ENCODE data around the gene CCL23.
"Not testable (repeated sequence)": the region's sequence is repeated elsewhere in the genome, so short reads cannot be mapped to it uniquely, and the experiment has no call there.

Gene CCL23

DNA sequence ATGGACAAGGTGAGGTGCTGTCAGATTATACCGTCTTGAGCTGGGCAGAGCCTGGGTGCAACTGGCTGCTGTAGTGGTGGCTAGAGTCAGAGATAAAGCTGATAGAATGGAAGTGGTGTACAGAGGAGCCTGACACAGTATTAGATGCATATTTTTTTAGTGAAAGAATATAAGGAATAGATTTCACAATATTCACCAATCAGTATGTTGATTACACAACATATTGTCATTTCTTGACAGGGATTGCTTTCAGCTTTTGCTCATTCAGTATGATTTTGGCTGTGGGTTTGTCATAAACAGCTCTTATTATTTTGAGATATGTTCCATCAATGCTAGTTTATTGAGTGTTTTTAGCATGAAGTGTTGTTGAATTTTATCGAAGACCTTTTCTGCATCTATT lies 1.7 kb upstream of the CCL23 start:
- H3K9me3 ChIP-seq (ENCODE audit: low read length): no peaks in the 10 kb centered on the region
- no peak overlapping the region for H3K4me2 ChIP-seq (ENCODE audit: low read length)
- H3K27me3 ChIP-seq (ENCODE audit: insufficient read depth, low read length): no peaks in the 10 kb centered on the region
- H3K79me2 ChIP-seq (ENCODE audit: insufficient read depth, low read length): no peaks in the 10 kb centered on the region
- H3K27ac ChIP-seq (ENCODE audit: low read depth, low read length, poor library complexity, severe bottlenecking): no peak overlapping the region
- H3K9me2 ChIP-seq (ENCODE audit: low read depth, low read length): no peaks in the 10 kb centered on the region
- H2AFZ ChIP-seq (ENCODE audit: low read length): no peak overlapping the region
- no peaks in the 10 kb centered on the region for H3K4me1 ChIP-seq (ENCODE audit: insufficient read depth, low read length, severe bottlenecking)
- no peak for TF ChIP-seq EZH2 (IDR thresholded peaks at IDR 0.05; ENCODE audit: borderline replicate concordance, low read length)
- TF ChIP-seq, protein P1, sequence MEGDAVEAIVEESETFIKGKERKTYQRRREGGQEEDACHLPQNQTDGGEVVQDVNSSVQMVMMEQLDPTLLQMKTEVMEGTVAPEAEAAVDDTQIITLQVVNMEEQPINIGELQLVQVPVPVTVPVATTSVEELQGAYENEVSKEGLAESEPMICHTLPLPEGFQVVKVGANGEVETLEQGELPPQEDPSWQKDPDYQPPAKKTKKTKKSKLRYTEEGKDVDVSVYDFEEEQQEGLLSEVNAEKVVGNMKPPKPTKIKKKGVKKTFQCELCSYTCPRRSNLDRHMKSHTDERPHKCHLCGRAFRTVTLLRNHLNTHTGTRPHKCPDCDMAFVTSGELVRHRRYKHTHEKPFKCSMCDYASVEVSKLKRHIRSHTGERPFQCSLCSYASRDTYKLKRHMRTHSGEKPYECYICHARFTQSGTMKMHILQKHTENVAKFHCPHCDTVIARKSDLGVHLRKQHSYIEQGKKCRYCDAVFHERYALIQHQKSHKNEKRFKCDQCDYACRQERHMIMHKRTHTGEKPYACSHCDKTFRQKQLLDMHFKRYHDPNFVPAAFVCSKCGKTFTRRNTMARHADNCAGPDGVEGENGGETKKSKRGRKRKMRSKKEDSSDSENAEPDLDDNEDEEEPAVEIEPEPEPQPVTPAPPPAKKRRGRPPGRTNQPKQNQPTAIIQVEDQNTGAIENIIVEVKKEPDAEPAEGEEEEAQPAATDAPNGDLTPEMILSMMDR (IDR thresholded peaks at IDR 0.05; ENCODE audit: low read length): no peak
- no peaks in the 10 kb centered on the region for H3K36me3 ChIP-seq (ENCODE audit: insufficient read depth, low read length)
- H3F3A ChIP-seq (ENCODE audit: insufficient read depth, low read length): no peaks in the 10 kb centered on the region
- H4K20me1 ChIP-seq (ENCODE audit: insufficient read depth, low read length): no peaks in the 10 kb centered on the region
- H3K4me3 ChIP-seq (ENCODE audit: low read depth, low read length, poor library complexity, severe bottlenecking): no peak overlapping the region
- H3K9ac ChIP-seq (ENCODE audit: low read length): no peak overlapping the region

DNA sequence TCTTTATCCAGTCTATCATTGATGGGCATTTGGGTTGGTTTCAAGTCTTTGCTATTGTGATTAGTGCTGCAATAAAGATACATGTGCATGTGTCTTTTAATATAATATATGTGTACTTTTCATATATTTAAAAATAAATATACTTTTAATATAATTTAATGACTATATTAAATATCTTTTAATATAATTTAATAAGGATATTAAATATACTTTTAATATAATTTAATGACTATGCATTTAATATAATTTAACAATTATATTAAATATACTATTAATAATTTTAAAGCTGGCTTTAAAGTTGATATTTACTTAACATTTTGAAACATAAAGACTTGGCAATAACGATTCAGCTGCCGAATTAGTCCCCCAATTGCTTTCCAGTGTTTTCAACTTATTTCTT lies 1.2 kb downstream of the CCL23 start:
- H3F3A ChIP-seq (ENCODE audit: insufficient read depth, low read length): no peaks in the 10 kb centered on the region
- H4K20me1 ChIP-seq (ENCODE audit: insufficient read depth, low read length): no peaks in the 10 kb centered on the region
- no peaks in the 10 kb centered on the region for H3K9me2 ChIP-seq (ENCODE audit: low read depth, low read length)

DNA sequence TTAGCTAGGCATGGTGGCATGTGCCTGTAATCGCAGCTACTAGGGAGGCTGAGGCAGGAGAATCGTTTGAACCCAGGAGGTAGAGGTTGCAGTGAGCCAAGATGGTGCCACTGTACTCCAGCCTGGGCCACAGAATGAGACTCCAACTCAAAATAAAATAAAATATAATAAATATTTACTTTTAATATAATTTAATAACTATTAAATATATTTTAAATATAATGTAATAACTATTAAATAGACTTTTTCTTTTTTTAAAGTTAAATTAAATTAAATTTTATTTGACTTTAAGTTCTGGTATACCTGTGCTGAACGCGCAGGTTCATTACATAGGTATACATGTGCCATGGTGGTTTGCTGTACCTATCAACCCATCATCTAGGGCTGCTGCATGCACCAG lies 1.9 kb downstream of the CCL23 start:
- not testable (repeated sequence) for H2AFZ ChIP-seq (ENCODE audit: low read length); H3K36me3 ChIP-seq (ENCODE audit: insufficient read depth, low read length); H4K20me1 ChIP-seq (ENCODE audit: insufficient read depth, low read length); H3K27me3 ChIP-seq (ENCODE audit: insufficient read depth, low read length); H3K27ac ChIP-seq (ENCODE audit: low read depth, low read length, poor library complexity, severe bottlenecking); H3K4me3 ChIP-seq (ENCODE audit: low read depth, low read length, poor library complexity, severe bottlenecking); H3K9me3 ChIP-seq (ENCODE audit: low read length); H3K79me2 ChIP-seq (ENCODE audit: insufficient read depth, low read length); H3F3A ChIP-seq (ENCODE audit: insufficient read depth, low read length); H3K9me2 ChIP-seq (ENCODE audit: low read depth, low read length); H3K9ac ChIP-seq (ENCODE audit: low read length); H3K4me2 ChIP-seq (ENCODE audit: low read length); H3K4me1 ChIP-seq (ENCODE audit: insufficient read depth, low read length, severe bottlenecking)

More for the DNA sequence above, 1.2 kb downstream of the CCL23 start:
- Histone ChIP-seq H3K27me3 (ENCODE audit: insufficient read depth, low read length) (no peaks in the 10 kb centered on the region; the same call in 1 of the 2 replicates), H2AFZ (ENCODE audit: low read length) (no peak overlapping the region), H3K4me1 (ENCODE audit: insufficient read depth, low read length, severe bottlenecking) (no peaks in the 10 kb centered on the region), H3K9ac (ENCODE audit: low read length) (no peak overlapping the region), H3K4me2 (ENCODE audit: low read length) (no peak overlapping the region), H3K4me3 (ENCODE audit: low read depth, low read length, poor library complexity, severe bottlenecking) (no peak overlapping the region), H3K79me2 (ENCODE audit: insufficient read depth, low read length) (no peaks in the 10 kb centered on the region), H3K9me3 (ENCODE audit: low read length) (no peaks in the 10 kb centered on the region), H3K27ac (ENCODE audit: low read depth, low read length, poor library complexity, severe bottlenecking) (no peak overlapping the region), H3K36me3 (ENCODE audit: insufficient read depth, low read length) (no peaks in the 10 kb centered on the region)
- TF ChIP-seq, protein P1 (IDR thresholded peaks at IDR 0.05; ENCODE audit: low read length): no peak
- no peak for TF ChIP-seq EZH2 (IDR thresholded peaks at IDR 0.05; ENCODE audit: borderline replicate concordance, low read length)

DNA sequence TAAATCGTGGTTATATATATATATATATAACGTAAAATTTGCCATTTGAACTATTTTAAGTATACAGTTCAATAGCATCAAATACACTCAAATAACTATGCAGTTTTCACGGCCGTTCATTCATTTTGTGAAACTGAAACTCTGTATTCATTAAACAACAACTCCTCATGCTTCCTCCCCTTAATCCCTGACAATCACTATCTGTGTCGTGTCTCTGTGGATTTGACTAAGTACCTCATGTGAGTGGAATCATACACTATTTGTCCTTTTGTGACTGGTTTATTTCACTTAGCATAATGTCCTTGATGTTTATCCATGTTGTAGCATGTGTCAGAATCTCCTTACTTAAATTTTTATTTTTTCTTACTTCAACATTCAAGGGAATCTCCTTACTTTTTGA lies 2.8 kb downstream of the CCL23 start:
- H3K79me2 ChIP-seq (ENCODE audit: insufficient read depth, low read length): no peaks in the 10 kb centered on the region
- H3K4me1 ChIP-seq (ENCODE audit: insufficient read depth, low read length, severe bottlenecking): no peaks in the 10 kb centered on the region
- no peak overlapping the region for H3K9ac ChIP-seq (ENCODE audit: low read length)
- no peaks in the 10 kb centered on the region for H3F3A ChIP-seq (ENCODE audit: insufficient read depth, low read length)
- no peak overlapping the region for H3K4me2 ChIP-seq (ENCODE audit: low read length)
- H3K27ac ChIP-seq (ENCODE audit: low read depth, low read length, poor library complexity, severe bottlenecking): no peak overlapping the region
- TF ChIP-seq EZH2 (IDR thresholded peaks at IDR 0.05; ENCODE audit: borderline replicate concordance, low read length): no peak
- TF ChIP-seq, protein P1 (IDR thresholded peaks at IDR 0.05; ENCODE audit: low read length): no peak
- H4K20me1 ChIP-seq (ENCODE audit: insufficient read depth, low read length): no peaks in the 10 kb centered on the region
- no peaks in the 10 kb centered on the region; the same call in 1 of the 2 replicates for H3K27me3 ChIP-seq (ENCODE audit: insufficient read depth, low read length)
- H2AFZ ChIP-seq (ENCODE audit: low read length): no peak overlapping the region
- H3K9me3 ChIP-seq (ENCODE audit: low read length): no peaks in the 10 kb centered on the region
- no peaks in the 10 kb centered on the region for H3K9me2 ChIP-seq (ENCODE audit: low read depth, low read length)
- no peak overlapping the region for H3K4me3 ChIP-seq (ENCODE audit: low read depth, low read length, poor library complexity, severe bottlenecking)
- H3K36me3 ChIP-seq (ENCODE audit: insufficient read depth, low read length): no peaks in the 10 kb centered on the region
